ENCODE results near the gene CDK18.
A peak's percentile ranks its signal among the peaks of the same experiment; 100 is the strongest.

The CDK18 gene

DNA sequence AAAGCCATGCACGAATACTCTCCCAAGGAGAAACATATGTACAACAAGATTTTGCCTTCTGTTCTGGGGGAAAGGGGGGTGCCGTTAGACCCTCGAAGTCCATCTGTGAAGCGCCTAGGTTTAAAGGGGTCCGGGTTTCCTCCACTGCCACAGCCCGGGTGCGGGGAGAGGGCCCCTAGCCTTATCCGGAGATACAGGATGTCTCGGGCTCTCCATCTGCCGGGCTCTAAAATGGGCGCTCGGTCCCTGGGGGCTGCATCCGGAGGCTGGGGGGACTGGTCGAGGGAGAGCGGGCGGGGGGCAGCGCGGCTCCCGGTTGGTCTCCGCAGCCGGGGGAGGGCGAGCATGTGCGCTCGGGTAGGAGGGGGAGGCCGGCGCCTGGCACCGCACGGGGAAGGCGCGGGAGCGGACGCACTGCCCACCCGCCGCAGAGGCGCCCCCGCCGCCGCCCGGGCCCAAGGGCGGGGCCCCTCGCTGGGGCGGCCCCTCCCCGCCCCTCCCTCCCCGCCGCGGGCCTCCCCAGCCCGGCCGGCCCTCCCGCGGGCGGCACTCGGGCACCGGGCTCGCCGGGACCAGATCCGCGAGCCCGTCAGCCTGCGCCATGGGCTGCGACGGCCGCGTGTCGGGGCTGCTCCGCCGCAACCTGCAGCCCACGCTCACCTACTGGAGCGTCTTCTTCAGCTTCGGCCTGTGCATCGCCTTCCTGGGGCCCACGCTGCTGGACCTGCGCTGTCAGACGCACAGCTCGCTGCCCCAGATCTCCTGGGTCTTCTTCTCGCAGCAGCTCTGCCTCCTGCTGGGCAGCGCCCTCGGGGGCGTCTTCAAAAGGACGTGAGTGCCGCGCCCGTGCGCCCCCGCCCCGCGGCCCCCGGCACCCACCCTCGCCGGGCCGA lies 64.2 kb downstream of the CDK18 start (continued):
- TF ChIP-seq, protein P1, sequence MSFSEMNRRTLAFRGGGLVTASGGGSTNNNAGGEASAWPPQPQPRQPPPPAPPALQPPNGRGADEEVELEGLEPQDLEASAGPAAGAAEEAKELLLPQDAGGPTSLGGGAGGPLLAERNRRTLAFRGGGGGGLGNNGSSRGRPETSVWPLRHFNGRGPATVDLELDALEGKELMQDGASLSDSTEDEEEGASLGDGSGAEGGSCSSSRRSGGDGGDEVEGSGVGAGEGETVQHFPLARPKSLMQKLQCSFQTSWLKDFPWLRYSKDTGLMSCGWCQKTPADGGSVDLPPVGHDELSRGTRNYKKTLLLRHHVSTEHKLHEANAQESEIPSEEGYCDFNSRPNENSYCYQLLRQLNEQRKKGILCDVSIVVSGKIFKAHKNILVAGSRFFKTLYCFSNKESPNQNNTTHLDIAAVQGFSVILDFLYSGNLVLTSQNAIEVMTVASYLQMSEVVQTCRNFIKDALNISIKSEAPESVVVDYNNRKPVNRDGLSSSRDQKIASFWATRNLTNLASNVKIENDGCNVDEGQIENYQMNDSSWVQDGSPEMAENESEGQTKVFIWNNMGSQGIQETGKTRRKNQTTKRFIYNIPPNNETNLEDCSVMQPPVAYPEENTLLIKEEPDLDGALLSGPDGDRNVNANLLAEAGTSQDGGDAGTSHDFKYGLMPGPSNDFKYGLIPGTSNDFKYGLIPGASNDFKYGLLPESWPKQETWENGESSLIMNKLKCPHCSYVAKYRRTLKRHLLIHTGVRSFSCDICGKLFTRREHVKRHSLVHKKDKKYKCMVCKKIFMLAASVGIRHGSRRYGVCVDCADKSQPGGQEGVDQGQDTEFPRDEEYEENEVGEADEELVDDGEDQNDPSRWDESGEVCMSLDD (tag by site-specific recombination; IDR thresholded peaks at IDR 0.05): no peak
- TF ChIP-seq ZNF560 (tag by site-specific recombination; IDR thresholded peaks at IDR 0.05; ENCODE audit: borderline replicate concordance) (no peak), ZNF776 (tag by site-specific recombination; IDR thresholded peaks at IDR 0.05; ENCODE audit: borderline replicate concordance) (no peak), ZNF132 (tag by site-specific recombination; IDR thresholded peaks at IDR 0.05; ENCODE audit: borderline replicate concordance) (no peak), ZNF521 (tag by site-specific recombination; IDR thresholded peaks at IDR 0.05) (no peak), ZNF37A (tag by site-specific recombination; IDR thresholded peaks at IDR 0.05) (no peak), MZF1 (tag by site-specific recombination; IDR thresholded peaks at IDR 0.05; ENCODE audit: borderline replicate concordance) (no peak), ZNF660 (tag by site-specific recombination; IDR thresholded peaks at IDR 0.05) (no peak), ZBTB17 (tag by site-specific recombination; IDR thresholded peaks at IDR 0.05) (no peak), ZNF274 (IDR thresholded peaks at IDR 0.05; ENCODE audit: low read length) (no peak), ZNF274 (tag by site-specific recombination; IDR thresholded peaks at IDR 0.05; ENCODE audit: borderline replicate concordance) (no peak), GLIS1 (tag by site-specific recombination; IDR thresholded peaks at IDR 0.05) (no peak; the same call in 1 of the 2 replicates), ZIC2 (tag by site-specific recombination; IDR thresholded peaks at IDR 0.05) (peak; percentile 30; the same call in 1 of the 2 replicates), ZNF629 (tag by site-specific recombination; IDR thresholded peaks at IDR 0.05) (no peak), ZNF677 (tag by site-specific recombination; IDR thresholded peaks at IDR 0.05) (no peak), ZNF292 (tag by site-specific recombination; IDR thresholded peaks at IDR 0.05; ENCODE audit: borderline replicate concordance, low read depth) (no peak), ZXDB (tag by site-specific recombination; IDR thresholded peaks at IDR 0.05) (no peak)
- TF ChIP-seq, protein P2, sequence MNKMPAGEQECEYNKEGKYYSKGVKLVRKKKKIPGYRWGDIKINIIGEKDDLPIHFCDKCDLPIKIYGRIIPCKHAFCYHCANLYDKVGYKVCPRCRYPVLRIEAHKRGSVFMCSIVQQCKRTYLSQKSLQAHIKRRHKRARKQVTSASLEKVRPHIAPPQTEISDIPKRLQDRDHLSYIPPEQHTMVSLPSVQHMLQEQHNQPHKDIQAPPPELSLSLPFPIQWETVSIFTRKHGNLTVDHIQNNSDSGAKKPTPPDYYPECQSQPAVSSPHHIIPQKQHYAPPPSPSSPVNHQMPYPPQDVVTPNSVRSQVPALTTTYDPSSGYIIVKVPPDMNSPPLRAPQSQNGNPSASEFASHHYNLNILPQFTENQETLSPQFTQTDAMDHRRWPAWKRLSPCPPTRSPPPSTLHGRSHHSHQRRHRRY (tag by site-specific recombination; IDR thresholded peaks at IDR 0.05): no peak
- TF ChIP-seq, protein P3, sequence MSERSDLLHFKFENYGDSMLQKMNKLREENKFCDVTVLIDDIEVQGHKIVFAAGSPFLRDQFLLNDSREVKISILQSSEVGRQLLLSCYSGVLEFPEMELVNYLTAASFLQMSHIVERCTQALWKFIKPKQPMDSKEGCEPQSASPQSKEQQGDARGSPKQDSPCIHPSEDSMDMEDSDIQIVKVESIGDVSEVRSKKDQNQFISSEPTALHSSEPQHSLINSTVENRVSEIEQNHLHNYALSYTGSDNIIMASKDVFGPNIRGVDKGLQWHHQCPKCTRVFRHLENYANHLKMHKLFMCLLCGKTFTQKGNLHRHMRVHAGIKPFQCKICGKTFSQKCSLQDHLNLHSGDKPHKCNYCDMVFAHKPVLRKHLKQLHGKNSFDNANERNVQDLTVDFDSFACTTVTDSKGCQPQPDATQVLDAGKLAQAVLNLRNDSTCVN (tag by site-specific recombination; optimal IDR thresholded peaks at IDR 0.05): peak; percentile 58
- TF ChIP-seq, protein P4, sequence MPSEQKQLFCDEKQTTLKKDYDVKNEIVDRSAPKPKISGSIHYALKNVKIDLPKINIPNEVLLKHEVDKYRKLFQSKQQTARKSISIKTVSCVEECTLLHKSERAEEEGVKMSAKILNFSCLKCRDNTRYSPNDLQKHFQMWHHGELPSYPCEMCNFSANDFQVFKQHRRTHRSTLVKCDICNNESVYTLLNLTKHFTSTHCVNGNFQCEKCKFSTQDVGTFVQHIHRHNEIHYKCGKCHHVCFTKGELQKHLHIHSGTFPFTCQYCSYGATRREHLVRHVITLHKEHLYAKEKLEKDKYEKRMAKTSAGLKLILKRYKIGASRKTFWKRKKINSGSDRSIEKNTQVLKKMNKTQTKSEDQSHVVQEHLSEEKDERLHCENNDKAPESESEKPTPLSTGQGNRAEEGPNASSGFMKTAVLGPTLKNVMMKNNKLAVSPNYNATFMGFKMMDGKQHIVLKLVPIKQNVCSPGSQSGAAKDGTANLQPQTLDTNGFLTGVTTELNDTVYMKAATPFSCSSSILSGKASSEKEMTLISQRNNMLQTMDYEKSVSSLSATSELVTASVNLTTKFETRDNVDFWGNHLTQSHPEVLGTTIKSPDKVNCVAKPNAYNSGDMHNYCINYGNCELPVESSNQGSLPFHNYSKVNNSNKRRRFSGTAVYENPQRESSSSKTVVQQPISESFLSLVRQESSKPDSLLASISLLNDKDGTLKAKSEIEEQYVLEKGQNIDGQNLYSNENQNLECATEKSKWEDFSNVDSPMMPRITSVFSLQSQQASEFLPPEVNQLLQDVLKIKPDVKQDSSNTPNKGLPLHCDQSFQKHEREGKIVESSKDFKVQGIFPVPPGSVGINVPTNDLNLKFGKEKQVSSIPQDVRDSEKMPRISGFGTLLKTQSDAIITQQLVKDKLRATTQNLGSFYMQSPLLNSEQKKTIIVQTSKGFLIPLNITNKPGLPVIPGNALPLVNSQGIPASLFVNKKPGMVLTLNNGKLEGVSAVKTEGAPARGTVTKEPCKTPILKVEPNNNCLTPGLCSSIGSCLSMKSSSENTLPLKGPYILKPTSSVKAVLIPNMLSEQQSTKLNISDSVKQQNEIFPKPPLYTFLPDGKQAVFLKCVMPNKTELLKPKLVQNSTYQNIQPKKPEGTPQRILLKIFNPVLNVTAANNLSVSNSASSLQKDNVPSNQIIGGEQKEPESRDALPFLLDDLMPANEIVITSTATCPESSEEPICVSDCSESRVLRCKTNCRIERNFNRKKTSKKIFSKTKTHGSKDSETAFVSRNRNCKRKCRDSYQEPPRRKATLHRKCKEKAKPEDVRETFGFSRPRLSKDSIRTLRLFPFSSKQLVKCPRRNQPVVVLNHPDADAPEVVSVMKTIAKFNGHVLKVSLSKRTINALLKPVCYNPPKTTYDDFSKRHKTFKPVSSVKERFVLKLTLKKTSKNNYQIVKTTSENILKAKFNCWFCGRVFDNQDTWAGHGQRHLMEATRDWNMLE (tag by site-specific recombination; conservative IDR thresholded peaks at IDR 0.05; ENCODE audit: low read depth): no peak

Measured in HEK293 (cell line).